HEK293 (cell line): Measurements from ENCODE around the gene MOSPD3.
A peak's percentile ranks its signal among the peaks of the same experiment; 100 is the strongest.

Experiments used
- IKZF3 ChIP-seq: fragments of 450-650 bp; IDR thresholded peaks from 2 replicates; pipeline ENCODE4 v1.5.0; 2018; ENCODE audit warnings: missing biosample characterization, mild to moderate bottlenecking, missing genetic modification characterization, moderate library complexity
- INSM2 ChIP-seq: fragments of 450-650 bp; formaldehyde crosslinking; IDR thresholded peaks from 2 replicates; pipeline ENCODE4 v1.5.1; 2016; ENCODE audit warnings: missing biosample characterization, missing genetic modification characterization
- PRDM10 ChIP-seq: fragments of 450-650 bp; formaldehyde crosslinking; IDR thresholded peaks from 2 replicates; pipeline ENCODE4 v1.5.1; 2016; ENCODE audit warnings: missing biosample characterization, missing genetic modification characterization
- SP3 ChIP-seq: fragments of 450-650 bp; formaldehyde crosslinking; IDR thresholded peaks from 2 replicates; pipeline ENCODE4 v1.5.1; 2016; ENCODE audit warnings: missing biosample characterization, missing genetic modification characterization
- TCF7L2 ChIP-seq: IDR thresholded peaks from 2 replicates; pipeline ENCODE4 v1.6.1; 2011; ENCODE audit warnings: low read depth, mild to moderate bottlenecking, inconsistent platforms, low read length, moderate library complexity, borderline replicate concordance
- WT1 ChIP-seq: fragments of 450-650 bp; formaldehyde crosslinking; IDR thresholded peaks from 2 replicates; pipeline ENCODE4 v1.5.1; 2016; ENCODE audit warnings: missing biosample characterization, missing genetic modification characterization
- ZBTB10 ChIP-seq: fragments of 450-650 bp; formaldehyde crosslinking; IDR thresholded peaks from 2 replicates; pipeline ENCODE4 v1.5.1; 2016; ENCODE audit warnings: missing biosample characterization, missing genetic modification characterization
- ZBTB6 ChIP-seq: fragments of 450-650 bp; formaldehyde crosslinking; IDR thresholded peaks from 2 replicates; pipeline ENCODE4 v1.5.1; 2017; ENCODE audit warnings: missing biosample characterization, missing genetic modification characterization
- ZEB2 ChIP-seq: fragments of 450-650 bp; formaldehyde crosslinking; IDR thresholded peaks from 2 replicates; pipeline ENCODE4 v1.5.1; 2016; ENCODE audit warnings: missing biosample characterization, missing genetic modification characterization
- ZNF10 ChIP-seq: fragments of 450-650 bp; formaldehyde crosslinking; IDR thresholded peaks from 2 replicates; pipeline ENCODE4 v1.5.1; 2017; ENCODE audit warnings: missing biosample characterization, missing genetic modification characterization
- ZNF175 ChIP-seq: fragments of 450-650 bp; formaldehyde crosslinking; IDR thresholded peaks from 2 replicates; pipeline ENCODE4 v1.5.1; 2016; ENCODE audit warnings: missing biosample characterization, missing genetic modification characterization
- ZNF341 ChIP-seq: fragments of 450-650 bp; formaldehyde crosslinking; IDR thresholded peaks from 2 replicates; pipeline ENCODE4; 2016; ENCODE audit warnings: low read depth, missing biosample characterization, missing genetic modification characterization
- ZNF366 ChIP-seq: fragments of 450-650 bp; formaldehyde crosslinking; conservative IDR thresholded peaks from 2 replicates; pipeline ENCODE4 v1.5.1; 2016; ENCODE audit warnings: missing biosample characterization, missing genetic modification characterization
- ZNF558 ChIP-seq: fragments of 450-650 bp; formaldehyde crosslinking; IDR thresholded peaks from 2 replicates; pipeline ENCODE4 v1.5.1; 2016; ENCODE audit warnings: missing biosample characterization, missing genetic modification characterization
- ZNF76 ChIP-seq: fragments of 450-650 bp; formaldehyde crosslinking; IDR thresholded peaks from 2 replicates; pipeline ENCODE4; 2016; ENCODE audit warnings: low read depth, missing biosample characterization, missing genetic modification characterization, borderline replicate concordance
- ZNF791 ChIP-seq: fragments of 450-650 bp; formaldehyde crosslinking; IDR thresholded peaks from 2 replicates; pipeline ENCODE4 v1.5.1; 2016; ENCODE audit warnings: missing biosample characterization, missing genetic modification characterization
- ZNF837 ChIP-seq: fragments of 450-650 bp; formaldehyde crosslinking; IDR thresholded peaks from 2 replicates; pipeline ENCODE4 v1.5.1; 2016; ENCODE audit warnings: missing biosample characterization, missing genetic modification characterization
- ZSCAN30 ChIP-seq: fragments of 450-650 bp; IDR thresholded peaks from 2 replicates; pipeline ENCODE4 v1.5.1; 2018; ENCODE audit warnings: missing biosample characterization, mild to moderate bottlenecking, missing genetic modification characterization, moderate library complexity

Gene MOSPD3

GRCh38 chr7:100602889-100603725 lies 9.2 kb upstream of the MOSPD3 start (continued):
- TF ChIP-seq ZBTB6 (tag by site-specific recombination) (peak; percentile 76; the same call in 1 of the 2 replicates), WT1 (tag by site-specific recombination) (peak; percentile 36; the same call in 1 of the 2 replicates), PRDM10 (tag by site-specific recombination) (peak; percentile 97), TCF7L2 (no peak), IKZF3 (tag by site-specific recombination) (peak; percentile 72; the same call in 1 of the 2 replicates), ZNF10 (tag by site-specific recombination) (0 out of 2 replicates have a peak, but pooled peaks have one; percentile 32), ZEB2 (tag by site-specific recombination) (peak; percentile 57; the same call in 1 of the 2 replicates), SP3 (peak; percentile 42; the same call in 1 of the 2 replicates), ZNF791 (tag by site-specific recombination) (no peak), ZNF366 (tag by site-specific recombination) (peak; percentile 72), ZNF341 (peak; percentile 62), INSM2 (tag by site-specific recombination) (no peak), ZSCAN30 (peak; percentile 88), ZNF837 (tag by site-specific recombination) (no peak), ZNF76 (tag by site-specific recombination) (peak; percentile 68; the same call in 1 of the 2 replicates), ZBTB10 (peak; percentile 19; the same call in 1 of the 2 replicates), ZNF558 (tag by site-specific recombination) (no peak), ZNF175 (tag by site-specific recombination) (no peak)
